GM18519 (cell line): ENCODE data around the gene KCTD3.

Experiments
- ATAC-seq: cut with Tn5 transposase; IDR thresholded peaks from one replicate; pipeline ENCODE4 v1.9.1; 2021; ENCODE audit warnings: mild to moderate bottlenecking, moderate library complexity; ENCODE audit not compliant: unreplicated experiment, low FRiP score

KCTD3 gene

DNA sequence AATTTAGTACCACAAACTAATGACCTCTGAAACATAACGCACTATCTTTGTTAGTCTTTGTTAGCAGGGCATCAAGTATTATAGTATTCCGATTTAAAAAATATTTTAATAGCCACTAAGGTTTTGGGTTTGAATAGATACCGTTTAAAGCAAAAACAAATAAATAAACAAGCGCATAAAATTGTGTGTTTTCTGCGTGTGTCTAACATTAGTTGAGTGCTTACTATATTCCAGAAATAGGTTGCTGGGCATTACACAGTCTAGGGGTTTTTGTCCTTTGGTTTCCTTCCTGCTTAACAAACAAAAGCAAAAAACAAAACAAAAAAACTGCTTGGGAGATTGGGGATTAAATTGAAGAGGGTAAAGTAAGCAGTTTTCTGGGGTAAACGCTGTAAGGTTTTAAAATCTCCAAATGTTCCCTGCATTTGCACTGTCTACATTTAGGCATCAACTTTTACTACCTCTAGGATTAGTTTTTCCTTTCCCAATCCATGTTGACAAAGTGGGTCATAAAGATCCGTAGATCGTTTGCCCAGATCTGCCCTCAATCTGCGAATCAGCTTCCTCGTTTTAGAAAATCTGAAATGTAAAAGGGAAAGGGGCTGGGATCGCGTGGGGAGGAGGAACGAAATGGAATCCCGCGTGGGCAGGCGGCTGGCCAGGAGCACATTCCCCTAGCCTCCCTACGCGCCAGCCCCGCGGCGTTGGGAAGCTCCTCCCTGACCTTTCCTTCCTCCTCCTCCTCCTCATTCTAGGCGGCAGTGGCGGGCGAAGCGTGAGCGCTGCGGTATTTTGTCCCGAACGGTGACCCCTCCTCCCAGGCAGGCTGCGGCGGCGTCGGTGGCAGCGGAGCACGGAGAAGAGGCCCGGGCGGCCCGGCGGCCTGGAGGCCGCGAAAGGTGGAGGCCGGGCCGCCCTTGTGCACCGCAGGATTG is at the start of gene KCTD3:
Gene KCTD3, plus strand, starts transcription at position 749 of the 935 bp plus-strand sequence. CDS start 382 bp downstream, outside the sequence.
- ATAC-seq = peak; percentile 58

GRCh38 chr1:215517441-215517891 is 49.6 kb upstream of the KCTD3 start:
- ATAC-seq = no peak

GRCh38 chr1:215518594-215518993 is 48.5 kb upstream of the KCTD3 start:
- ATAC-seq = no peak

DNA sequence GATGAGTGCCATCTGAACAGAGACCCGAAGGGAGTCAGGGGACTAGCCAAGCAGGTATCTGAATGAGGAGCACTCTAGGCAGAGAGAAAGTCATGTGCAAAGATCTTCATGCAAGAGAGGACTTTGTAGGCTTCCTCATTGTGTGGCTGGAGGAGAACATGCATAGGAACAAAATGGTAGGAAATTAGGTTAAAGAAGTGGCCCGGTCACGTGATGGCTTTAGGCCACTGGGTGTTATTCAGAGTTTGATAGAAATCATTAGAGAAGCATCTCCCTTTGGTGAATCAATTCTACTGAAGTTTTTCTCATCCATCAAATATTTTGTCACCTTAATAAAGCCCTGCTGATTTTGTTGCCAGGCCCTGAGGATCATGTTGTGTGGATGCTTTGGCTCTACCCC is 45.8 kb upstream of the KCTD3 start:
- no peak for ATAC-seq

GRCh38 chr1:215523128-215523861 is 43.8 kb upstream of the KCTD3 start:
- no peak for ATAC-seq

GRCh38 chr1:215523906-215524305 is 43.2 kb upstream of the KCTD3 start:
- no peak for ATAC-seq

GRCh38 chr1:215526147-215526845 is 40.8 kb upstream of the KCTD3 start:
- no peak for ATAC-seq

DNA sequence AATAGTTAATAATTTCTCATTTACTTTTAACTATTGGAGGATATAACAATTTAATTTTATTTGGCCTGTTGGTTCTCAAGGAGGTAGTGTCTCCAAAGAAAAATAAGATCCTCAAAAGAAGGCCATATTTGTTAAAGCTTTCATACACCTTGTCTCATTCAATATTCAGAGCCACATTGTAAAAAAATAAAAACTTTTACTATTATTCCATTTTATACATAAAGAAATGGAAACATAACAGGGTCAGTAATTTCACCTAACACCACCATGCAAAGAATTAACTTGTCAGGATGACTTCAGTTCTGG is 40.3 kb upstream of the KCTD3 start:
- no peak for ATAC-seq

DNA sequence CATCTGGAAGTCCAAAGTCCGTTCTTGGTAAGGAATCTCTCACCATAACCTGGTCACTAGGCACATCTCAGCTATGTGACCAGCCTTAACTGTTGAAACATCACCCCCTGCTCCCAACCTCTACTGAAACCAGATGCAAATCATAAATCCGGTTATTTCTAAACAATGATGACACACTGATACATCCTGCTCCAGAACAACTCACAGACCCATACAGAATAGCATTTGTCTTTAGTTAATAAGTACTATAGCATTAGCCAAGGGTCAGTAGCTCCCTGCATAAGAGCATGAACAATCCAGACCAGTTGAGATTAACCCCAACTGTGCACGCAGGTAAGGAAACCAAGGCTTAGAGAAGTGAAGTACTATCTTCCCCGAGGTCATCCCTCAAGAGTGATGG is 38.0 kb upstream of the KCTD3 start:
- no peak for ATAC-seq

- no peak for ATAC-seq
Observed at GRCh38 chr1:215529571-215529970, 37.5 kb upstream of the KCTD3 start.

DNA sequence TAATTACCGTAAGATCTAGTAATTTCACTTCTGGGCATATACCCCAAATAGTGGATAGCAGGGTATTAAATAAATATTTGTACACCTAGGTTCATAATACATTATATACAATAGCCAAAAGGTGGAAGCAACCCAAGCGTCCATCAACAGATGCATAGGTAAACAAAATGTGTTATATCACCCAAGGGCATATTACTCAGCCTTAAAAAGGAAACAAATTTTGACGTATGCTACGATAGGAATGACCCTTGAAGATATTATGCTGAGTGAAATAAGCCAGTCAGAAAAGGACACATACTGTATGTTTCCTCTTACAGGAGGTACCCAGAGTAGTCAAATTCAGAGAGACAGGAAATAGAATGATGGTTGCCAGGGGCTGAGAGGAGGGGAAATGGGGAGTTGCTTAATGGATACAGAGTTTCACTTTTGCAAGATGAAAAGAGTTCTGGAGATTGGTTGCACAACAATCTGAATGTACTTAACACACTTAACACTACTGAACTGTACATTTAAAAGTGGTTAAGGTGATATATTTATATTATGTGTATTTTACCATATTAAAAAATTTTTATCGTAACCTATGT is 36.6 kb upstream of the KCTD3 start:
- no peak for ATAC-seq

DNA sequence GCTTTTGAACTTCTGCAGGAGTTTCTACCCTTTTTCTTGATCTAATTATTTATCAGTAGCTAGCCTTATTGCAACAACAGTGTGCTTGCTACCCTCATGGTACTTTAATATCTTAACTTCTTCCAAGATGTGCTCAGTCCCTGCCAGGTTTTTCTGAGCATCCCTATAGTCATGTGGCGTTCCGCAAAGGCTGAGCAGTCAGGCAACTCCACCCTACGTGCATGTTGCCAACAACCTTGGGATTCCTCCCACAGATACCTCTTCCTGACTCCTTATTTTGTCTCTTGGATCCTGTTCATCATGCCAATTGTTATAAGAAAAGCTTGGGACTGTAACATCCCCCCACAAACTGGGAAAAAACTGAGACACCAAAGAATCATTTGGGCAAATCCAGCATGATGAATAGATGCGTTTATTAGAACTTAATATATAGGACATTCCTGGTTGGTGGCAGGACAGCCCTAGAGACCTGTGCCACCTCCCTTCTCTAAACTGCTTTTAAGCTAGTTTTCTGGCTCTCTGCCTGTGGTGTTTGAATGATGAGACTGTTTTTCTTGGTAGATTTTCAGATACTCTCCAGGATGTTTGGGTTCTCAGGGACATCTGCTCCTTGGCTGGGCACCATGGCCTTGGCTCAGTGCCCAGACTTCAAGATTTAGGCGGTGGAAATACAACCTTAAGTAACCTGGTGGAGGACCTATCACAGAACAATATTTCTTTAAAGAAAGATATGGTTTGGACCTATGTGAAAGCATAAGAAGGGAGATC is 27.1 kb upstream of the KCTD3 start:
- no peak for ATAC-seq

- ATAC-seq = no peak
Observed at GRCh38 chr1:215542301-215542700, 24.8 kb upstream of the KCTD3 start.

DNA sequence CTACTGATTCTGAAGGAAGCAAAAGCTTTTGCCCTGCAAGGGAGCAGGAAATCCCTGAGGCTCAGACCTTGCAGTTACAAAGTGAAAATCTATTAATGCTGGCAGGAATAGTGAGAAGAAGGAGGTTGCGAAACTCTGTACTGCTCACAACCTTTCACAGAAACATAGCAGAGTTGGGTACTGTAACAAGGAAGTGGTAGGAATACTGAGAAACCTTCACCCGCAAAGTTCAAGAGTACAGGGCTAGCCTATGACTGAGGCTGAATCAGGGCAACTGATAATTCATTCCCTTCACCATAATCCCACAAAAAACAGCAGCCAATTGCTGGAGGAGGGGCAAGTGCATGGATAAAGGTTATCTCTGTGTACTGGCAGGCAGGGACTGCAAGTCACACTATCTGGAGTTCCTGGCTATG is 23.9 kb upstream of the KCTD3 start:
- no peak for ATAC-seq

DNA sequence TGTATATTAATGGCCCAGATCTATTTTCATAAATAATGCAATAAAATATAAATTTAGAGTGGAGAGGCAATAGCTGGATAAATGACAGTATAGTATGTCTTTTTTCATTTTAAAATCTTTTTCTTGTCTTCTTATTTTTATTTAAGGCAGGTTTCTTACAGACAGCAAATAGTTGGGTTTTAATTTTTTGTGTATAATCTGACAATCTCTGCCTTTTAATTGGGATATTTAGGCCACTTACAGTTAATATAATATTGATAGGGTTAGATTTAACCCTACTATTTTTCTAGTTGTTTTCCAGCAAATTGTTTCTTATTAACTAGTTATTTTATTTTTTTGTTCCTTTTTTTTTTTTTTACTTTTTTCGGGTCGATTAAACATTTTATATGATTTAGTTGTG is 23.3 kb upstream of the KCTD3 start:
- ATAC-seq = no peak

- no peak for ATAC-seq
Observed at GRCh38 chr1:215544566-215544965, 22.5 kb upstream of the KCTD3 start.

GRCh38 chr1:215545096-215545495 is 22.0 kb upstream of the KCTD3 start:
- no peak for ATAC-seq

DNA sequence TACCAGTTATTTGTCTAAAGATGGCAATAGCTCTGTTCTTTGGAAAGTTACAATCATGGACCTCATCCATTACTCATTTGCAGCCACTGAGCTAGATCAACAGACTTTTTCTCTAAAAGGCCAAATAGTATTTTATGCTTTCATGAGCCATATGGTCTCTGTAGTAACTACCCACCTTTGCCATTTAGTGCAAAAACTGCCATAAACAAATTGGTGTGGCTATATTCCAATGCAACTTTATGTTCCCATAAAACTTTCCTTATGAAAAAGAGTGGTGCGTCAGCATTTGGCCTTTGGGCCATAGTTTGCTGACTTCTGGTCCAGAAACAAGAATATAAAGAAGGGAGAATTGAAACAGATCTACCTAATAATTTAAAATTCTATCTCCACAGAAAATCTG is 20.1 kb upstream of the KCTD3 start:
- ATAC-seq = no peak

- ATAC-seq = no peak
Observed at GRCh38 chr1:215551806-215552205, 15.3 kb upstream of the KCTD3 start.

GRCh38 chr1:215554865-215555264 is 12.2 kb upstream of the KCTD3 start:
- no peak for ATAC-seq
